Upper lobe of left lung (tissue), 6 donors: ENCODE measurements around the gene SLC38A9. TPM values are rescaled to one million over a fixed set of nuclear protein-coding genes. Genes with fewer than 3 reads are reported as not detected.

Experiments used
- ATAC-seq, 2 donors: fragments of 200-7000 bp; cut with Tn5 transposase; one replicate each; pipeline ENCODE4 v1.9.1; 2022; ENCODE audit warnings: mild to moderate bottlenecking in 2 of 2, moderate library complexity in 2 of 2; ENCODE audit not compliant: low FRiP score in 2 of 2
- DNase-seq, 2 donors: peaks; one replicate each; pipeline ENCODE4 v3.0.0-alpha.2; 2019 to 2020
- H3K27ac ChIP-seq, 4 donors: fragments of 200-600 bp; sonication (generic); one replicate each; pipeline ENCODE4 v1.5.1; 2016 to 2019
- H3K27me3 ChIP-seq, 4 donors: fragments of 200-600 bp; sonication (generic); one replicate each; pipeline ENCODE4 v1.5.1; 2017 to 2019
- H3K36me3 ChIP-seq, 4 donors: fragments of 200-600 bp; sonication (generic); one replicate each; pipeline ENCODE4 v1.5.1; 2016 to 2019
- H3K4me1 ChIP-seq, 4 donors: fragments of 200-600 bp; sonication (generic); one replicate each; pipeline ENCODE4 v1.5.1; 2018 to 2019
- H3K4me3 ChIP-seq, 4 donors: fragments of 200-600 bp; sonication (generic); one replicate each; pipeline ENCODE4 v1.5.1; 2017 to 2019; ENCODE audit warnings: mild to moderate bottlenecking in 2 of 4, moderate library complexity in 1 of 4
- H3K9me3 ChIP-seq, 4 donors: fragments of 200-600 bp; sonication (generic); one replicate each; pipeline ENCODE4 v1.5.1; 2018 to 2019
- CTCF ChIP-seq, 6 experiments: fragments of 450-650 bp in 4 of 6; fragments of 200-600 bp in 2 of 6; sonication (generic) in 2 of 6; IDR thresholded peaks; one replicate each; pipeline ENCODE4 v1.5.1; 2016 to 2019; ENCODE audit warnings: antibody characterized with exemption in 6 of 6
- EP300 ChIP-seq, 4 donors: sonication (generic); formaldehyde crosslinking; IDR thresholded peaks; one replicate each; pipeline ENCODE4 v1.5.1; 2017; ENCODE audit warnings: antibody characterized with exemption in 4 of 4, control low read depth in 2 of 4
- POLR2A ChIP-seq, 4 donors: fragments of 450-650 bp; IDR thresholded peaks; one replicate each; pipeline ENCODE4 v1.5.1; 2016 to 2017; ENCODE audit warnings: antibody characterized with exemption in 4 of 4, mild to moderate bottlenecking in 2 of 4
- POLR2AphosphoS5 ChIP-seq, 2 donors: sonication (generic); formaldehyde crosslinking; IDR thresholded peaks; one replicate each; pipeline ENCODE4 v1.5.1; 2017; ENCODE audit warnings: antibody characterized with exemption in 2 of 2
- WGBS, 2 donors: methylation state at CpG; one replicate each; pipeline ENCODE4 v1.1.5; 2017 to 2018; 5-methylcytosine and 5-hydroxymethylcytosine counted together
- total RNA-seq, 6 donors: library from RNA; depleted of rRNA in 4 of 6; stranded (reverse); fragments of >200 nt in 4 of 6; gene quantifications; one replicate each; pipeline versions ENCODE4 v1.1.0 to v1.2.1, GENCODE V29; 2016 to 2021
- donor health status: DM: no; HTN: no; CAD: no; lungs with moderate emphysema.
- donor health status: DM: no; HTN: yes; CAD: no; lungs with severe emphysema.

SLC38A9 gene
- total RNA-seq, 6 donors from 2014 or later: 14.4 to 41.9 (median 19.9) TPM

DNA sequence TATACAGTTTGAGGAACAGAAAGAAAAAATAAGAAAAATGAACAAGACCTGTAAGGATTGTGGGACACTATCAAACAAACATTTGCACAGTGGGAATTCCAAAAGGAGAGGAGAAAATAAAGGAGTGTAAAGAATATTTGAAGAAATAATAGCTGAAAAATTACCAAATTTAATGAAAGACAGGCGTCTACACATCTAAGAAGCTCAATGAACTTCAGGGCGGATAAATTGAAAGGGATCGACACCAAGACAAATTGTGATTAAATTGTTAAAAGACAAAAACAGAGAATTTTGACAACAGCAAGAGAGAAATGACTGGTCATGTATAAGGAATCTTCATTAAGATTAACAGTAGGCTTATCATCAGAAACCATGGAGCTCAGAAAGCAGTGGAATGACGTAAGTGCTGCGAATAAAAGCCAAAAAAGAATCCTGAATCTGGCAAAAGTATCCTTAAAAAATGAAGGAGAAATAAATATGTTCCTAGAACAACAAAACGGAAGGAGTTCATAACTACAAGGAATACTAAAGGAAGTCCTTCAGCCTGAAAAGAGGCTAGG lies 3.5 kb upstream of the SLC38A9 start:
- TF ChIP-seq POLR2AphosphoS5 (IDR thresholded peaks at IDR 0.05): no peak
- TF ChIP-seq CTCF (IDR thresholded peaks at IDR 0.05): no peak
- no peak for TF ChIP-seq EP300 (IDR thresholded peaks at IDR 0.05)
- no peak for TF ChIP-seq POLR2A (IDR thresholded peaks at IDR 0.05)
- Histone ChIP-seq H3K9me3 (no peaks in the 10 kb centered on the region), H3K27me3 (no peaks in the 10 kb centered on the region), H3K4me1 (peaks cover 5 to 19% (median 10%) of the 10 kb centered on the region in 4 donors), H3K4me3 (no peak overlapping the region), H3K27ac (no peak overlapping the region), H3K36me3 (no peaks in the 10 kb centered on the region)
- 95% methylated on average over 6 of the region's 6 CpGs for WGBS, 2 donors
- ATAC-seq: no peak
- no peak for DNase-seq

DNA sequence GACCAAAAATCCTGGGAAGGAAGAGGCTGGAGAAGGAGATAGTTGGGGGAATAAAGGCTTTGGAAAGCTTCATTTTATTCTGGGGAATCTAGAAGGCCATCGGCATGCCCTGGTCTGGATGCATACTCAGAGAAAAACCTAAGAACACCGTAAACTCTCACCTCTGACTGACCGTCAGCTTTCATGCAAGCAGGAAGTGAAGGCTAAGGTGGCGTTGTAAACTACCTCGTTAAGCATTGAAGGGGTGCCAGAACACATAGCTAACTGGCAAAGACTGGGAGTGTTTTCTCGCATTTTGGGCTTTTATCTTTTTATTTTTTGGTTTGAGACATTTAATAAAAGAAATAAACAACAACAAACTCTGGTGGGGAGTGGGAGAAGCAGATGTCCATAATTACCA lies 2.6 kb upstream of the SLC38A9 start:
- Histone ChIP-seq H3K4me1 (peaks cover 5 to 22% (median 10%) of the 10 kb centered on the region in 4 donors), H3K9me3 (no peaks in the 10 kb centered on the region), H3K27ac (no peak overlapping the region), H3K36me3 (no peaks in the 10 kb centered on the region), H3K4me3 (no peak overlapping the region), H3K27me3 (no peaks in the 10 kb centered on the region)
- ATAC-seq (no peak), DNase-seq (no peak)
- WGBS, 2 donors: 74 to 78% methylated on average over 6 of the region's 6 CpGs
- TF ChIP-seq CTCF (IDR thresholded peaks at IDR 0.05) (no peak), POLR2A (IDR thresholded peaks at IDR 0.05) (no peak), POLR2AphosphoS5 (IDR thresholded peaks at IDR 0.05) (no peak), EP300 (IDR thresholded peaks at IDR 0.05) (no peak)

DNA sequence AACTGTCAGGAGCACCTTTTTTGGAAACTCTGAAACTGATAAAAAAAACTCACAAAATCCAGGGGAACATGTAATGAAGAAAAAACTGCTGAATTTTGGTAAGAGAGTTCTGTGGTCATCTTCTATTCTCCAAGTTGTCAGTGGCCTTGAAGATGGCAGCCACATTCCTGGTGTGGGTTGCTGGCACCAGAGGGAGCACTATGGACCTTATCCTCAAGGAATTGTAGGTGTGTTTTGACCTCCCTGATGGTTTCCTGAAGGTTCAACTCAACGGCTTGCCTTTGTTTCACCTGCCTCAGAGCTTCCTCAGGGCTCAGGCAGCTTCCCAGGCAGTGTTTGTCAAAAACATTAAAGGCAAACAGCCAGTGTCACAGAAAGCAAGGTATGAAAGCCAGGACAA lies 2.2 kb upstream of the SLC38A9 start:
- no peak for DNase-seq
- peaks cover 5 to 22% (median 10%) of the 10 kb centered on the region in 4 donors for H3K4me1 ChIP-seq
- 39 to 46% methylated on average over 1 of the region's 1 CpG for WGBS, 2 donors
- no peaks in the 10 kb centered on the region for H3K36me3 ChIP-seq
- H3K27me3 ChIP-seq: no peaks in the 10 kb centered on the region
- ATAC-seq: no peak
- no peak for TF ChIP-seq POLR2AphosphoS5 (IDR thresholded peaks at IDR 0.05)
- TF ChIP-seq POLR2A (IDR thresholded peaks at IDR 0.05): no peak
- TF ChIP-seq EP300 (IDR thresholded peaks at IDR 0.05): no peak
- no peak for TF ChIP-seq CTCF (IDR thresholded peaks at IDR 0.05)
- H3K4me3 ChIP-seq: no peak overlapping the region
- no peak overlapping the region for H3K27ac ChIP-seq
- no peaks in the 10 kb centered on the region for H3K9me3 ChIP-seq

- H3K4me3 ChIP-seq: no peak overlapping the region
- 67 to 74% methylated on average over 3 of the region's 3 CpGs for WGBS, 2 donors
- H3K36me3 ChIP-seq: no peaks in the 10 kb centered on the region
- ATAC-seq (no peak), DNase-seq (no peak)
- peaks cover 5 to 22% (median 10%) of the 10 kb centered on the region in 4 donors for H3K4me1 ChIP-seq
- H3K9me3 ChIP-seq: no peaks in the 10 kb centered on the region
- TF ChIP-seq POLR2AphosphoS5 (IDR thresholded peaks at IDR 0.05): no peak
- H3K27me3 ChIP-seq: no peaks in the 10 kb centered on the region
- no peak overlapping the region for H3K27ac ChIP-seq
Observed at GRCh38 chr5:55713871-55714270, 1.7 kb upstream of the SLC38A9 start.

- peak in 1 of 2 donors; percentile 28 for ATAC-seq
- TF ChIP-seq CTCF (IDR thresholded peaks at IDR 0.05) (no peak), POLR2A (IDR thresholded peaks at IDR 0.05) (no peak), EP300 (IDR thresholded peaks at IDR 0.05) (no peak), POLR2AphosphoS5 (IDR thresholded peaks at IDR 0.05) (no peak)
- no peaks in the 10 kb centered on the region for H3K27me3 ChIP-seq
- no peaks in the 10 kb centered on the region for H3K9me3 ChIP-seq
- no peak for DNase-seq
- WGBS, 2 donors: 7 to 13% methylated on average over 17 to 18 of the region's 18 CpGs
- peak overlapping the region; percentile 45 to 86 (median 76) for H3K27ac ChIP-seq
- peak overlapping the region; percentile 69 to 95 (median 90) for H3K4me3 ChIP-seq
- H3K4me1 ChIP-seq: peaks cover 5 to 22% (median 10%) of the 10 kb centered on the region in 4 donors
- H3K36me3 ChIP-seq: no peaks in the 10 kb centered on the region
Observed at GRCh38 chr5:55711507-55712022, 559 bp downstream of the SLC38A9 start.
